PFSK-1 (cell line): ENCODE data around the gene OLIG2.

ENCODE experiments used
- POLR2AphosphoS5 ChIP-seq: IDR thresholded peaks from 2 replicates; pipeline ENCODE4 v1.6.1; 2012; ENCODE audit warnings: low read depth, mild to moderate bottlenecking, control low read depth, low read length, moderate library complexity
- TAF1 ChIP-seq: IDR thresholded peaks from 2 replicates; pipeline ENCODE4 v1.6.1; 2012; ENCODE audit warnings: low read length, control low read depth, borderline replicate concordance; ENCODE audit not compliant: insufficient read depth

DNA sequence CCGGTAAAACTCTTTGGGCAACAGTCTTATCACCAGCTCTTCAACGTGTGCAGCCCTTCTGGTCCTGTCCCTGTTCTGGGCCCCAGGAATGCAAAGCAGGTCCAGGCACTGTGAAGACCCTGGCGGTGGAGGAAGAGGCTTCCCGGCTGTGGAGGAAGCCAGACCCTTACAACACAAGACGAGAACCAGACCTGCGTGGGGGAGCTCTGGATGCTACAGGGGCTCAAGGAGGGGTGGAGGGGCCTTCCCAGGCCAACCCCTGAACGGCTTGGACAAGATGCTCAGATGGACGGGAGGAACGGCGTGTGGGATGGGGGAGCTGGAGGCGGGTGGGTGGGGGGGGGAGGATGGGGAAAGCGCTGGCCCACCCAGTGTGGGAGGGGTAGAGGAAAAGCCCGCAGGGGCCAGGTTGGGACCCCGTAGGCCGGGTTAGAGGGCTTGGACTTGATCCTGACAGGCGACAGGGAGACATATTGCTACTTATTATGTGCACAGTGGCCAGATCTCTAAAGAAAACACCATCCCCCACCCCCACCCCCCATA, 5.1 kb upstream of the OLIG2 start:
- TF ChIP-seq POLR2AphosphoS5 (no peak), TAF1 (no peak)
